NCI-H2196 (cell line): ENCODE results near the gene MAP7D1.
A peak's percentile ranks its signal among the peaks of the same experiment; 100 is the strongest.

ENCODE experiments used
- DNase-seq: peaks from one replicate; lab custom pipeline; 2025; ENCODE audit not compliant: unreplicated experiment; lab: John Stamatoyannopoulos, UW

MAP7D1 gene

GRCh38 chr1:36155408-36156328 lies at the start of gene MAP7D1:
Gene MAP7D1 (plus strand): TSS chr1:36156160. CDS start chr1:36156418, 258 bp downstream.
- DNase-seq, result peak; percentile 82

- DNase-seq, result no peak
Measured at GRCh38 chr1:36106269-36106668, 49.7 kb upstream of the MAP7D1 start.

GRCh38 chr1:36107394-36107793 lies 48.6 kb upstream of the MAP7D1 start:
- no peak for DNase-seq

DNA sequence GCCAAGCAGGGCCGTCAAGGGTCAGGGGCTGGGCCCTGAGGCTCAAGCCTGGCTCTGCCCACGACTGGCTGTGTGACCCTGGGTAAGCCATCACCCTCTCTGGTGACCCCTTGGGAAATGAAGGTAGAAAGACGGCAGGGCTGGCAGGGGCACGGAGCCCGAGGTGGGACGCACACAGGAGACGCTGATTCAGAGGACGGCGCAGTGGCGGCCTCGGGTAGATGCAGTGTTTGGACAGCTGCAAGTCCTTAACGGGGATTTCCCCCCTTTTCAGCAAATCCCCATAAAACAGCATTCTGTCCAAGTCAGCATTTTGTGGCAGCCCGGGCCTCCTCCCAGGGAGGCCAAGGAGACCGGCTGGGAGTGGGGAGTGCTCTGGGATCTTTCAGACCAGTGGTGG lies 47.6 kb upstream of the MAP7D1 start:
- DNase-seq, result no peak

DNA sequence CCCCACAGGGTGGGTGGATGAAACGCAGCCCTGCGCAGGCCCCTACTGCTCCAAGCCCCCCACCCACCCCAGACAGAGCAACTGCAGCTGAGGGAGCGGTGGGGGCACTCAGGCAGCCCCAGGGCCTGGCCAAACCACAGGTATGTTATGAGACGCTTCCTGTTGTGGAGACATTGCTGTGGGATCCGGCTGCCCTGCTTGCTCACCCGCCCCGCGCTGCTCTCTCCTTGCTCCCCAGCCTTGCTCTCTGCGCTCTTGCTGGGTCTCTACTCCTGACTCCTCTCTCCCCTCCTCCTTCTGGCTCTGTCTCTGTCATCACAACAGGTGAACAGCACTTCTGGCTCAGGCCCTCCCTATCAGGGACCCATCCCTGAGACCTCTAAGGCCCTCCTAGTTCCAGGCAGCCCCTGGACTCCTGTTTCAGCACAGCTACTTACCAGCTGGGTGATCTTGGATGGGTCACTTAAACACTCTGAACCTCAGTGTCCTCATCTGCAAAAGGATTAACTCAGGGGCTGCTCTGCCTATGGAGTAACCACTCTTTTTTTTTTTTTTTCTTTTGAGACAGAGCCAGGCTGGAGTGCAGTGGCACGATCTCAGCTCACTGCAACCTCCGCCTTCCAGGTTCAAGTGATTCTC lies 46.8 kb upstream of the MAP7D1 start:
- peak; percentile 13 for DNase-seq

GRCh38 chr1:36111151-36111550 lies 44.8 kb upstream of the MAP7D1 start:
- DNase-seq, result no peak

DNA sequence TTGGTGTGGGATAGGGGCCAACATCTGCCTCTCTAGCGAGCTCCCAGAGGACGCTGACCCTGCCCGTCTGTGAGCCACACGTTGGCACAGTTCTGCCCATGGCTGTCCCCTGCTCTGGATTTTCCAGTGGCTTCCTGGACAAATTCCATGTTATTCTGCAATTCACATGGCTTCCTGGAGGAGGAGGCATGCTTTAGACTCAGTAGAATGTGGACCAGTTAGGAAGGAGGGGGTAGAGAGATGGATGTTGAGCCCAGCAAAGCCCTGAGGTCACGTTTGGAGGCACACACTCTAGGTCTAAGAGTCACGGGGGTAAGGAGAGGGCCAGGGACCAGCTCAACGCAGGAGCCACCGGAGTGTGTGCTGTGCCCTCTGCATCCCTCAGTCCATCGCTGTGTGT lies 43.1 kb upstream of the MAP7D1 start:
- no peak for DNase-seq

DNA sequence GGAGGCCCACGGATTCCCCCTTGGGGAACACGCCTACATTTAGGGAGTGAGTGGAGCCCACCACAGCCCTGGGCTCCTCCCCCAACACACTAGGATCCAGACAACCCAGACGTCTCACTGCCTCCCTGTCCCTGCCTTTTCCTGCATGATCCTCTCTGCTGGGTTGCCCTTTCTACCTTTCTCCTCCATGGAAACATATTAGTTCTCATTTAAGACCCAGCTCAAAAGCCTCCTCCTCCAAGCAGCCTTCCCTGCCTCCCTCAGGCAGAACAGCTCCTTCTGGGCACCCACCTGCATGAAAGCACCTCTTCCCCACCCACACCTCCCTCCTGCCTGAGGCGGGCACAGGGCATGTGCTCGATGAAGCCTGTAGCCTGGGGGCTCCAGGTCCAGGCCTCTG lies 41.6 kb upstream of the MAP7D1 start:
- no peak for DNase-seq

GRCh38 chr1:36115200-36115669 lies 40.7 kb upstream of the MAP7D1 start:
- no peak for DNase-seq

- no peak for DNase-seq
Measured at GRCh38 chr1:36115931-36116330, 40.0 kb upstream of the MAP7D1 start.

DNA sequence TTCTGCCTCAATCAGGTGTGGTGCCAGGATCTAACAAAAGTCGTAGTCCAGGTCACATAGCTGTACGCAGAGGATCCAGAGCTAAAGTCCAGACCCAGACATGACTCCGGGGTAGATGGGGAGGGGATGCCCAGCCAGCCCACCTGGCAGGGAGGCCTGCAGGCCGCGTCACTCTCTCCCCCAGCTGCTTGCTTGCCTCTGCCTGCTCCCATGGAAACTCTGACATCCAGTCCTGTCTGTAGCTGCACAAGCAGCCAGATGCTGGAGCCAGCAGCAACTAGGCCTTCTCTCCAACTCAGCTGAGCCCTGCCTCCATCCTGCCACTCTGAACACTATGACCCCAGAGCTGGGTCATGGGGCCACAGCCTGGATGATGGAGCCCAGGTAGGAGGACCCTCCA lies 39.1 kb upstream of the MAP7D1 start:
- no peak for DNase-seq

GRCh38 chr1:36118447-36119204 lies 37.3 kb upstream of the MAP7D1 start:
- no peak for DNase-seq

GRCh38 chr1:36119456-36119855 lies 36.5 kb upstream of the MAP7D1 start:
- DNase-seq, result no peak

GRCh38 chr1:36122062-36123030 lies 33.6 kb upstream of the MAP7D1 start:
- DNase-seq, result no peak

DNA sequence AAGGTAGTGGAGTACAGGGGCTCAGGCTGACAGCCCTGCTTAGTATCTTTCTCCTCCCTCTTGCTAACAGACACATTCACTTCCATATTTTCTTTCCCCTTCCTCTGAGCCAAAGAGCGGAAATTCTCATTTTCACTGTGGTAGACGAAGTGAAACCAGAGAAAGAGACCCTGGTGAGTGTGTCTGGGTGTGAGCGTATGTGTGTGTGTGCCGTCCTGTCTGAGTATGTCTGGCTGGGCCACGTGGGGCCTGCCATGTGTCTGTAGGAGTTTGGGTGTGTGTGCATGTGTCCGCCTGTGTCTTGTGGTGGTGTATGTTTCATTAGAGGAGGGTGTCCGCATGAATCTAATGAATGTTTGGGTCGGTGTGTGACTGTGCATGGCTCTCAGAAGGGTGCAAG lies 32.6 kb upstream of the MAP7D1 start:
- no peak for DNase-seq

- DNase-seq, result no peak
Measured at GRCh38 chr1:36124404-36125128, 31.4 kb upstream of the MAP7D1 start.

DNA sequence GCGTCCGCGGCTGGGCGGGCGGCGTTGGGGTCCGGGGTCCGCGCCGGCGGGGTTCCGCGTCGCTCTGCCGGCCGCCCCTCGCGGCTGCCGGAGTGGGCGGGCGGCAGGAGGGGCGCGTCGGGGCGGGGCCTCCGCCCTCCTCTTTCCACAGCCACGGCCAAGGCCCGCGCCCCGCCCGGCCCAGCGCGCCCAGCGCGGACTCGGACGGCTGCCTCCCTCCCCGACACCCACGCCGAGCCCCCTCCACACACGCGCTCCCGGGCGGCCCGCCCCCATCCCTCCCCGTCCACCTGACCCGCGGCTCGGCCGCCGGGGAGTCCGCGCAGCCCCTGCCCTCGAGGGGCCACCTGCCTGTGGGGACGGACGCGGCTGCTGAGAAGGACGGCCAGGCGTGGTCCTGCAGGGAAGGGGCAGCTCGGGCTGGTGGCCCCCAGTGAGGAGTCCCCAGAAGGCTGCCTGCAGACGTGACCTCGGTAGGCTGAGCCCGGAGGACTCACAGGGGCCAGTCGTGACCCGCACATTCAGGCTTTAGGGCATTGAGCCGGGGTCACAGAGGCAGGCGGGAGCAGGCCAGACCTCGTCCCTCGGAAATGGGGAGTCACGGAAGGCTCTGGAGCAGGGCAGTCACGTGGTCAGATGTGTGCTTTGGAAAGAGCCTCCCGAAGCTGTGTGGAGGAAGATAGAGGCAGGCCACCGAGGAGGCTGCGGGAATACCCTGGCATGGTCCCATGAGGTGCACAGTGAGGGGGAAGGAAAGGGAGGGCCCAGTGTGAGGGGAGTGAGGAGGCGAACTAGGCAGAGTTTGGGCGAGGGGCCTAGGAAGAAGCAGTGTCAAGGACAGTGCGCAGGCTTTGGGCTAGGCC lies 30.6 kb upstream of the MAP7D1 start, which contains the start of gene COL8A2:
COL8A2 (minus strand) TSS at position 94 of the 863 bp plus-strand sequence. CDS start 24,980 bp downstream, outside the sequence.
- no peak for DNase-seq

- DNase-seq, result no peak
Measured at GRCh38 chr1:36126005-36126716, 29.8 kb upstream of the MAP7D1 start.
